NT2/D1 (cell line): ENCODE results near the gene KRT75.

Experiments
- DNase-seq: peaks from one replicate; pipeline ENCODE4 v3.0.0-alpha.2; 2011; ENCODE audit warnings: low read depth, low spot score
- H3K27me3 ChIP-seq: 2 replicates; pipeline ENCODE4 v1.6.0; 2011; ENCODE audit warnings: mild to moderate bottlenecking; ENCODE audit not compliant: insufficient read length, insufficient read depth
- H3K36me3 ChIP-seq: 2 replicates; pipeline ENCODE4 v1.6.1; 2011; ENCODE audit warnings: mild to moderate bottlenecking, low read length, mixed read lengths; ENCODE audit not compliant: insufficient read depth, insufficient read length
- H3K4me1 ChIP-seq: 2 replicates; pipeline ENCODE4 v1.5.1; 2011; ENCODE audit not compliant: insufficient read depth, insufficient read length
- H3K4me3 ChIP-seq: 2 replicates; pipeline ENCODE4 v1.5.1; 2011; ENCODE audit warnings: low read depth; ENCODE audit not compliant: insufficient read length
- H3K9ac ChIP-seq: 2 replicates; pipeline ENCODE4 v1.6.0; 2011; ENCODE audit warnings: low read depth; ENCODE audit not compliant: insufficient read length
- H3K9me3 ChIP-seq: 2 replicates; pipeline ENCODE4 v1.5.1; 2011; ENCODE audit warnings: mild to moderate bottlenecking, low read length; ENCODE audit not compliant: insufficient read depth
- SUZ12 ChIP-seq: IDR thresholded peaks from 2 replicates; pipeline ENCODE4 v1.6.1; 2011; ENCODE audit not compliant: insufficient read length, insufficient read depth; ENCODE audit errors: extremely low read depth
- YY1 ChIP-seq: IDR thresholded peaks from 2 replicates; pipeline ENCODE4 v1.6.1; 2011; ENCODE audit not compliant: insufficient read length, insufficient read depth
- ZNF274 ChIP-seq: IDR thresholded peaks from 2 replicates; pipeline ENCODE4 v1.6.1; 2011; ENCODE audit warnings: mild to moderate bottlenecking, low read depth, low read length

The KRT75 gene

GRCh38 chr12:52434760-52435530 lies 774 bp upstream of the KRT75 start:
- Histone ChIP-seq H3K4me3 (no peak overlapping the region), H3K9me3 (no peaks in the 10 kb centered on the region), H3K9ac (no peak overlapping the region), H3K36me3 (no peaks in the 10 kb centered on the region), H3K27me3 (no peaks in the 10 kb centered on the region), H3K4me1 (peaks cover 6% of the 10 kb centered on the region)
- no peak for TF ChIP-seq SUZ12
- TF ChIP-seq YY1: no peak
- no peak for TF ChIP-seq ZNF274
- DNase-seq: no peak

- H3K9me3 ChIP-seq: no peaks in the 10 kb centered on the region
- TF ChIP-seq ZNF274 (no peak), SUZ12 (no peak), YY1 (no peak)
- peaks cover 6% of the 10 kb centered on the region for H3K4me1 ChIP-seq
- H3K9ac ChIP-seq: no peak overlapping the region
- no peaks in the 10 kb centered on the region for H3K27me3 ChIP-seq
- no peaks in the 10 kb centered on the region for H3K36me3 ChIP-seq
- no peak overlapping the region for H3K4me3 ChIP-seq
- no peak for DNase-seq
Measured at GRCh38 chr12:52433501-52434080, 580 bp downstream of the KRT75 start.

- H3K9me3 ChIP-seq: no peaks in the 10 kb centered on the region
- DNase-seq: no peak
- no peak for TF ChIP-seq YY1
- no peak for TF ChIP-seq ZNF274
- no peak for TF ChIP-seq SUZ12
- no peak overlapping the region for H3K9ac ChIP-seq
- H3K36me3 ChIP-seq: no peaks in the 10 kb centered on the region
- no peak overlapping the region for H3K4me3 ChIP-seq
- H3K27me3 ChIP-seq: no peaks in the 10 kb centered on the region
- peaks cover 6% of the 10 kb centered on the region for H3K4me1 ChIP-seq
Measured at GRCh38 chr12:52432559-52433207, 1.5 kb downstream of the KRT75 start.

GRCh38 chr12:52428121-52428520 lies 6.0 kb downstream of the KRT75 start:
- Histone ChIP-seq H3K27me3 (no peaks in the 10 kb centered on the region), H3K9me3 (no peaks in the 10 kb centered on the region), H3K36me3 (no peaks in the 10 kb centered on the region), H3K4me1 (peaks cover 5% of the 10 kb centered on the region), H3K9ac (no peak overlapping the region), H3K4me3 (no peak overlapping the region)
- TF ChIP-seq SUZ12 (no peak), ZNF274 (no peak), YY1 (no peak)
- no peak for DNase-seq

- DNase-seq: no peak
- no peaks in the 10 kb centered on the region for H3K36me3 ChIP-seq
- no peak overlapping the region for H3K9ac ChIP-seq
- H3K4me3 ChIP-seq: no peak overlapping the region
- H3K9me3 ChIP-seq: no peaks in the 10 kb centered on the region
- no peaks in the 10 kb centered on the region for H3K27me3 ChIP-seq
- TF ChIP-seq ZNF274: no peak
- TF ChIP-seq YY1: no peak
- no peak for TF ChIP-seq SUZ12
- peaks cover 5% of the 10 kb centered on the region for H3K4me1 ChIP-seq
Measured at GRCh38 chr12:52427083-52427482, 7.1 kb downstream of the KRT75 start.

GRCh38 chr12:52426034-52426433 lies 8.1 kb downstream of the KRT75 start:
- no peaks in the 10 kb centered on the region for H3K27me3 ChIP-seq
- no peak for DNase-seq
- H3K9me3 ChIP-seq: no peaks in the 10 kb centered on the region
- no peak overlapping the region for H3K4me3 ChIP-seq
- H3K4me1 ChIP-seq: peaks cover 5% of the 10 kb centered on the region
- no peak overlapping the region for H3K9ac ChIP-seq
- no peaks in the 10 kb centered on the region for H3K36me3 ChIP-seq
- TF ChIP-seq YY1 (no peak), SUZ12 (no peak), ZNF274 (no peak)

- TF ChIP-seq SUZ12 (no peak), ZNF274 (no peak), YY1 (no peak)
- H3K36me3 ChIP-seq: no peaks in the 10 kb centered on the region
- DNase-seq: no peak
- no peaks in the 10 kb centered on the region for H3K27me3 ChIP-seq
- H3K4me3 ChIP-seq: no peak overlapping the region
- H3K9me3 ChIP-seq: no peaks in the 10 kb centered on the region
- peaks cover 5% of the 10 kb centered on the region for H3K4me1 ChIP-seq
- no peak overlapping the region for H3K9ac ChIP-seq
Measured at GRCh38 chr12:52425466-52425865, 8.7 kb downstream of the KRT75 start.
